Sigmoid colon (tissue), 7 donors: ENCODE results near the gene FANCC. TPM values are rescaled to one million over a fixed set of nuclear protein-coding genes. Genes with fewer than 3 reads are reported as not detected.
"Not testable (repeated sequence)": the region's sequence is repeated elsewhere in the genome, so short reads cannot be mapped to it uniquely, and the experiment has no call there.

Experiments used
- DNase-seq: peaks from one replicate; pipeline ENCODE4 v3.0.0-alpha.2; 2019
- H3K27ac ChIP-seq, 4 donors: fragments of 200-600 bp; sonication (generic); one replicate each; pipeline ENCODE4 v1.5.1; 2016 to 2019; ENCODE audit warnings: mild to moderate bottlenecking in 1 of 4
- H3K27me3 ChIP-seq, 3 donors: fragments of 200-600 bp; sonication (generic); one replicate each; pipeline ENCODE4 v1.5.1; 2019; ENCODE audit warnings: mild to moderate bottlenecking in 1 of 3
- H3K36me3 ChIP-seq, 4 donors: fragments of 200-600 bp; sonication (generic); one replicate each; pipeline ENCODE4 v1.5.1; 2016 to 2019
- H3K4me1 ChIP-seq, 4 donors: fragments of 200-600 bp; sonication (generic); one replicate each; pipeline ENCODE4 v1.5.1; 2017 to 2019
- H3K4me3 ChIP-seq, 4 donors: fragments of 200-600 bp; sonication (generic); one replicate each; pipeline ENCODE4 v1.5.1; 2017 to 2019; ENCODE audit warnings: mild to moderate bottlenecking in 2 of 4, moderate library complexity in 1 of 4
- H3K9me3 ChIP-seq, 4 donors: fragments of 200-600 bp in 3 of 4; sonication (generic) in 3 of 4; one replicate each; pipeline versions ENCODE4 v1.5.1 to v1.6.1; 2013 to 2019
- EP300 ChIP-seq, 4 donors: sonication (generic); formaldehyde crosslinking; IDR thresholded peaks; one replicate each; pipeline ENCODE4 v1.6.1; 2017; ENCODE audit warnings: antibody characterized with exemption in 4 of 4
- POLR2A ChIP-seq, 2 donors: fragments of 450-650 bp; IDR thresholded peaks; one replicate each; pipeline ENCODE4 v1.6.1; 2016; ENCODE audit warnings: antibody characterized with exemption in 2 of 2, mild to moderate bottlenecking in 2 of 2, moderate library complexity in 2 of 2
- POLR2AphosphoS5 ChIP-seq, 4 donors: sonication (generic); formaldehyde crosslinking; IDR thresholded peaks; one replicate each; pipeline ENCODE4 v1.6.1; 2017; ENCODE audit warnings: antibody characterized with exemption in 4 of 4
- WGBS, 2 donors: extraction: QIAGEN DNeasy Blood & Tissue Kit; methylation state at CpG; one replicate each; pipeline ENCODE4 v1.1.7; 2013; 5-methylcytosine and 5-hydroxymethylcytosine counted together
- intact Hi-C: fragments of 100-400 bp; cut with DNase I; formaldehyde crosslinking; loops from one replicate; pipeline ENCODE4 v1.15.1; 2023
- polyA plus RNA-seq, 3 donors: library from polyadenylated mRNA; stranded (reverse); fragments of 200-250 nt; gene quantifications; one replicate each; pipeline ENCODE4 v1.2.3, GENCODE V29; 2013
- total RNA-seq, 4 donors: library from RNA; depleted of rRNA; stranded (reverse); fragments of >200 nt; gene quantifications; one replicate each; pipeline ENCODE4 v1.1.0, GENCODE V29; 2016
- TF ChIP-seq, protein P1 (sequence below), 4 experiments: fragments of 450-650 bp in 3 of 4; fragments of 200-600 bp in 1 of 4; IDR thresholded peaks; one replicate each; pipeline ENCODE4 v1.5.1; 2016 to 2019; ENCODE audit warnings: antibody characterized with exemption in 4 of 4, mild to moderate bottlenecking in 3 of 4, moderate library complexity in 2 of 4
- donor health status: healthy with polysubstance abuse.
- donor health status: Bipolar disorder and iron deficiency.
- donor health status: healthy.

Gene FANCC
- total and polyA plus RNA-seq, 7 donors: 2.4 to 10.6 (median 5.3) TPM

DNA sequence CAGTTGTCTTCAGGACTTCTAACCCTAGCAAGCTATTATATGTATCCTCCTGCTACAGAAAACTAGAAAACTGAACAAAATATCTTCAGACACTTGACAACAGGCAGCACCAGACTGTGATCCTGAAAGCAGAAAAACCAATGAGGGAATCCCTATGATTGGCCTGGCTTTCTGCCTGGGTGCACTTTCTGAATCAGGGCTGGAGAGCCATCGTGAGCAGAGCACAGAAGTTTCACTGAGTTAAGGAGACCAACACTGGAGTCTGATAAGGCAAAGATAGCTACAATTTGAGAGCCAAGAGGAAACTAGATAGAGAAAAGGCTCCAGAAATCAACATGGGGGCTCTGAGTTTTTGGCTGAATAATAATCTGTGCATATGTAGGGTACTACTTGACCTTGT, 106.5 kb downstream of the FANCC start:
- H3K27ac ChIP-seq: no peak overlapping the region
- intact Hi-C loops: no loop called here
- H3K4me1 ChIP-seq: no peaks in the 10 kb centered on the region
- DNase-seq: no peak
- no peak for TF ChIP-seq POLR2AphosphoS5 (IDR thresholded peaks at IDR 0.05)
- TF ChIP-seq EP300 (IDR thresholded peaks at IDR 0.05): no peak
- TF ChIP-seq, protein P1, sequence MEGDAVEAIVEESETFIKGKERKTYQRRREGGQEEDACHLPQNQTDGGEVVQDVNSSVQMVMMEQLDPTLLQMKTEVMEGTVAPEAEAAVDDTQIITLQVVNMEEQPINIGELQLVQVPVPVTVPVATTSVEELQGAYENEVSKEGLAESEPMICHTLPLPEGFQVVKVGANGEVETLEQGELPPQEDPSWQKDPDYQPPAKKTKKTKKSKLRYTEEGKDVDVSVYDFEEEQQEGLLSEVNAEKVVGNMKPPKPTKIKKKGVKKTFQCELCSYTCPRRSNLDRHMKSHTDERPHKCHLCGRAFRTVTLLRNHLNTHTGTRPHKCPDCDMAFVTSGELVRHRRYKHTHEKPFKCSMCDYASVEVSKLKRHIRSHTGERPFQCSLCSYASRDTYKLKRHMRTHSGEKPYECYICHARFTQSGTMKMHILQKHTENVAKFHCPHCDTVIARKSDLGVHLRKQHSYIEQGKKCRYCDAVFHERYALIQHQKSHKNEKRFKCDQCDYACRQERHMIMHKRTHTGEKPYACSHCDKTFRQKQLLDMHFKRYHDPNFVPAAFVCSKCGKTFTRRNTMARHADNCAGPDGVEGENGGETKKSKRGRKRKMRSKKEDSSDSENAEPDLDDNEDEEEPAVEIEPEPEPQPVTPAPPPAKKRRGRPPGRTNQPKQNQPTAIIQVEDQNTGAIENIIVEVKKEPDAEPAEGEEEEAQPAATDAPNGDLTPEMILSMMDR (IDR thresholded peaks at IDR 0.05): no peak
- no peak for TF ChIP-seq POLR2A (IDR thresholded peaks at IDR 0.05)
- H3K4me3 ChIP-seq: no peak overlapping the region
- no peaks in the 10 kb centered on the region for H3K27me3 ChIP-seq
- no peaks in the 10 kb centered on the region for H3K36me3 ChIP-seq
- 68 to 80% methylated on average over 1 of the region's 1 CpG for whole genome bisulfite sequencing, 2 donors
- H3K9me3 ChIP-seq: no peaks in the 10 kb centered on the region

DNA sequence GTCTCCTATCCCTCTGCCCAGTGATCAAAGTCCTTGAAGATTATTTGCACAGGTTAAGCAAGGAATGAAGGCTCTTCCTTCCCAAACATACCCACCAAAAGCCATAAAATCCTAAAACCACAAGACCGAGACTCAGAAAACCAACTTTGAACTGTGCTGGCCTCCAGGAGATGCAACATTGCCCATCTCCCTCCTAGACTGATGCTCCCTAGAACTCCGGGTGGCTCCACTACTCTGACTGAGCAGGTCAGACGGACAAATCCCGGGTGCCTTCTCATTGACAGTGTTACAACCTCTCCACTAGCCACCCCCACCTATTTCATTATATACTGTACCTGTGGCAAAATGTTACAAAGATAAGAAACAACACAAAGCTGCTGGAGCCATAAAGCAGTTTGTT, 110.1 kb downstream of the FANCC start:
- Histone ChIP-seq H3K4me1 (no peaks in the 10 kb centered on the region), H3K36me3 (no peaks in the 10 kb centered on the region), H3K27ac (no peak overlapping the region), H3K9me3 (no peaks in the 10 kb centered on the region), H3K4me3 (no peak overlapping the region), H3K27me3 (no peaks in the 10 kb centered on the region)
- TF ChIP-seq, protein P1 (IDR thresholded peaks at IDR 0.05): no peak
- no peak for TF ChIP-seq POLR2AphosphoS5 (IDR thresholded peaks at IDR 0.05)
- 28 to 79% methylated on average over 4 of the region's 4 CpGs for WGBS, 2 donors
- intact Hi-C loops: no loop called here
- no peak for DNase-seq

DNA sequence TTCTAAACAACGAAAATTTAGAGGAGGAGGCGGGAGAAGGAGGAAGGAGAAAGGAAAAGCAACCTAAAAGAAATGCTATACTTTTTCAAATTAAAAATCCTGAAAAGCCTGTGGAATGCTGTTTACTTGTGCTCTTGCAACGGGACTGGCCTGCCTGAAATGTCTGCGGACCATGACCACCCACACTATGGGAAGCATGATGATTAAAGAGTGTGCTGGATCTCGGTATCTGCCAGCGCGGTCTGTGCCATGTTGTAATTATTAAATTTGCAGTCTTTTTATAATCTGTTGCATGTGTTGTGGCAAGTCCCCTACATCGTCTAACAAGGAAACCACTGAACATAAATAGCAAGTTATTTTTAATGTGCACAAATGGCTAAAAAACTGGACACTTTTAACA, 111.4 kb downstream of the FANCC start:
- no peak overlapping the region for H3K27ac ChIP-seq
- intact Hi-C loops: no loop called here
- no peaks in the 10 kb centered on the region for H3K27me3 ChIP-seq
- no peaks in the 10 kb centered on the region for H3K36me3 ChIP-seq
- 77 to 81% methylated on average over 8 of the region's 8 CpGs for WGBS, 2 donors
- TF ChIP-seq, protein P1 (IDR thresholded peaks at IDR 0.05): no peak
- TF ChIP-seq POLR2A (IDR thresholded peaks at IDR 0.05): no peak
- no peak for TF ChIP-seq EP300 (IDR thresholded peaks at IDR 0.05)
- TF ChIP-seq POLR2AphosphoS5 (IDR thresholded peaks at IDR 0.05): no peak
- H3K4me1 ChIP-seq: no peaks in the 10 kb centered on the region
- no peak overlapping the region for H3K4me3 ChIP-seq
- no peak for DNase-seq
- H3K9me3 ChIP-seq: no peaks in the 10 kb centered on the region

DNA sequence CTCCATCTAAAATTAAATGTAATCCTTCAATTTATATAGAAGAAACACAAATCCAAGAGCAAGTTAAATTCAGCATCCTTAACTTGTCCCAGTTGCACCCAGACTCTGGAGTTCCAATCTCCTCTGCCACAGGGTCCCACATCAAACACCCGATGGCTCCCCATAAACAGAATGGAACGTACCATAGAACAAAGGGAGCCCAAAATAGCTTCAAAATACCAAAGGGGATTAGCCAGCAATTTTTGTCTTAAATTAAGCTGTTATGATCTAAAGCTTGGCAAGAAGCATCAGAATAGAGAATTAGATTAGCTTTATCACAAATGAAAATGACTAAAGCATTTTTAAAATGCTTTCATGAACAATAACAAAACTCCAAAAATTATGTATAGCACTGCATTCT, 112.8 kb downstream of the FANCC start:
- TF ChIP-seq, protein P1 (IDR thresholded peaks at IDR 0.05): no peak
- no peak for TF ChIP-seq POLR2A (IDR thresholded peaks at IDR 0.05)
- TF ChIP-seq EP300 (IDR thresholded peaks at IDR 0.05): no peak
- TF ChIP-seq POLR2AphosphoS5 (IDR thresholded peaks at IDR 0.05): no peak
- Histone ChIP-seq H3K9me3 (no peaks in the 10 kb centered on the region), H3K27ac (no peak overlapping the region), H3K4me1 (no peaks in the 10 kb centered on the region), H3K27me3 (no peaks in the 10 kb centered on the region), H3K36me3 (no peaks in the 10 kb centered on the region), H3K4me3 (no peak overlapping the region)
- DNase-seq: no peak
- 75 to 83% methylated on average over 2 of the region's 2 CpGs for WGBS, 2 donors
- intact Hi-C loops: no loop called here

DNA sequence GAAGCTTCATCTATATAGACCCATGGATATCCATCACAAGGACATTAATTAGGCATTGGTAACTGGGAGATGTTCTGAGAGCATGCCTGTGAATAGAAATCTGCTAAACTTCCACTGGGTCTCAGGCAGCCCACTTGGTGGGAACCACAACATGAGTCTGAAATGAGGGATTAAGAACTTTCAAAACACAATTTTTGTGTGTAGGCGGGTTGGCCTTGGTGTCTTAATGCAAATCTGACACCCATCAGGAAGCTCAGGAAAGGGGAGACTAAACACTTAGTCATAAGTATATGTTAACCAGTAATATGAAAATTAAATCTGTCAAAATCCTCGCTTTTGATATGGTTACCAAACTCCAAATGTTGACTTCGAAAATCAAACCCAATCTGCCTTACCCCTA, 113.2 kb downstream of the FANCC start:
- Histone ChIP-seq H3K4me3 (no peak overlapping the region), H3K4me1 (no peaks in the 10 kb centered on the region), H3K36me3 (no peaks in the 10 kb centered on the region), H3K27me3 (no peaks in the 10 kb centered on the region), H3K27ac (no peak overlapping the region), H3K9me3 (no peaks in the 10 kb centered on the region)
- no peak for DNase-seq
- intact Hi-C loops: no loop called here
- no peak for TF ChIP-seq EP300 (IDR thresholded peaks at IDR 0.05)
- no peak for TF ChIP-seq POLR2A (IDR thresholded peaks at IDR 0.05)
- TF ChIP-seq, protein P1 (IDR thresholded peaks at IDR 0.05): no peak
- no peak for TF ChIP-seq POLR2AphosphoS5 (IDR thresholded peaks at IDR 0.05)
- WGBS, 2 donors: 82 to 95% methylated on average over 3 of the region's 3 CpGs

DNA sequence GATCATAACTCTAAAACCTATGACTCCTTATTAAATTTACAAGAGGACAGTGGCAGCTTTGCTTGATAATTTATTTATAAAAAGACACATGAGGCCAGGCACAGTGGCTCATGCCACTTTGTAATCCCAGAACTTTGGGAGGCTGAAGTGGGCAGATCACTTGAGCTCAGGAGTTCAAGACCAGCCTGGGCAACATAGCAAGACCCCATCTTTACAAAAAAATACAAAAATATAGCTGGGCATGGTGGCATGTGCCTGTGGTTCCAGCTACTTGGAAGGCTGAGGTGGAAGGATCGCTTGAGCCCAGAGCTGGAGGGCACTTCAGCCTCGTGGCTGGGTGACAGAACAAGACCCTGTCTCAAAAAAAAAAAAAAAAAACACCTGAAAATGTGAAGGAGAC, 114.5 kb downstream of the FANCC start:
- H3K4me3 ChIP-seq, H3K27ac ChIP-seq, DNase-seq, intact Hi-C loops, H3K36me3 ChIP-seq, H3K4me1 ChIP-seq, H3K9me3 ChIP-seq, H3K27me3 ChIP-seq: not testable (repeated sequence)
- 93 to 96% methylated on average over 2 of the region's 2 CpGs for WGBS, 2 donors
